Stomach (tissue), 4 donors: ENCODE measurements around the gene SORCS3.

Experiments
- EP300 ChIP-seq: sonication (generic); formaldehyde crosslinking; IDR thresholded peaks from one replicate; pipeline ENCODE4 v1.6.1; 2017; ENCODE audit warnings: antibody characterized with exemption
- TF ChIP-seq, protein P1 (sequence below), 7 experiments: fragments of 450-650 bp in 4 of 7; fragments of 200-600 bp in 3 of 7; sonication (generic) in 3 of 7; IDR thresholded peaks; one replicate each; pipeline ENCODE4 v1.5.1; 2016 to 2019; ENCODE audit warnings: antibody characterized with exemption in 7 of 7, control low read depth in 2 of 7, mild to moderate bottlenecking in 1 of 7

DNA sequence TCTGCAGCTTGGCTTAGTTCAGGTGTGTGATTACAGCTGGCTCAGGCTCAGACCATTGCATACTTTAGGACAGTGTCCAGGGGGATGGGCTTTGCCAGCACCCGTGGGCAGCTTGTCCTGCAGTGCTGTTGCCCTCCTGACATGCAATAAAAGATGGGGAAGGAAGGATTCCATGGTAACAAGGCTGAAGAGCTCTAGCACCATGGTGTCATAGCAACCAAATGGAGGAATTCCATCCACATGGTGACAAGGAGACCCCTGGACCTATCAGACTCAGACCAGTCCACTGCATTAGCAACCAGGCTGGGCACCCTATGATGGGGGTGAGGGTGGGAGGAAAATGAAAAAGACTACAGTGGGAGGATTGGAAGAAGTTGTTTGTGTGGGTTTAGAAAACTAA, 49.9 kb downstream of the SORCS3 start:
- no peak for TF ChIP-seq EP300
- TF ChIP-seq, protein P1, sequence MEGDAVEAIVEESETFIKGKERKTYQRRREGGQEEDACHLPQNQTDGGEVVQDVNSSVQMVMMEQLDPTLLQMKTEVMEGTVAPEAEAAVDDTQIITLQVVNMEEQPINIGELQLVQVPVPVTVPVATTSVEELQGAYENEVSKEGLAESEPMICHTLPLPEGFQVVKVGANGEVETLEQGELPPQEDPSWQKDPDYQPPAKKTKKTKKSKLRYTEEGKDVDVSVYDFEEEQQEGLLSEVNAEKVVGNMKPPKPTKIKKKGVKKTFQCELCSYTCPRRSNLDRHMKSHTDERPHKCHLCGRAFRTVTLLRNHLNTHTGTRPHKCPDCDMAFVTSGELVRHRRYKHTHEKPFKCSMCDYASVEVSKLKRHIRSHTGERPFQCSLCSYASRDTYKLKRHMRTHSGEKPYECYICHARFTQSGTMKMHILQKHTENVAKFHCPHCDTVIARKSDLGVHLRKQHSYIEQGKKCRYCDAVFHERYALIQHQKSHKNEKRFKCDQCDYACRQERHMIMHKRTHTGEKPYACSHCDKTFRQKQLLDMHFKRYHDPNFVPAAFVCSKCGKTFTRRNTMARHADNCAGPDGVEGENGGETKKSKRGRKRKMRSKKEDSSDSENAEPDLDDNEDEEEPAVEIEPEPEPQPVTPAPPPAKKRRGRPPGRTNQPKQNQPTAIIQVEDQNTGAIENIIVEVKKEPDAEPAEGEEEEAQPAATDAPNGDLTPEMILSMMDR (IDR thresholded peaks at IDR 0.05) = no peak
